KOPT-K1 (cell line): ENCODE data around the gene OR52E5.

Experiments
- H3K27ac ChIP-seq: fragments of 200-600 bp; sonication (generic); 2 replicates; pipeline ENCODE4 v1.5.1; 2016; ENCODE audit warnings: antibody characterized with exemption, mild to moderate bottlenecking, low read depth, low read length; ENCODE audit not compliant: poor library complexity, severe bottlenecking
- H3K36me3 ChIP-seq: fragments of 200-600 bp; sonication (generic); 2 replicates; pipeline ENCODE4 v1.5.1; 2017; ENCODE audit warnings: antibody characterized with exemption, mild to moderate bottlenecking, low read length, moderate library complexity; ENCODE audit not compliant: insufficient read depth
- H3K9me3 ChIP-seq: fragments of 200-600 bp; sonication (generic); 2 replicates; pipeline ENCODE4 v1.5.1; 2017; ENCODE audit warnings: antibody characterized with exemption, low read length, mild to moderate bottlenecking; ENCODE audit not compliant: insufficient read depth, poor library complexity, severe bottlenecking

OR52E5 gene

GRCh38 chr11:5892908-5893307, at the start of gene OR52E5:
OR52E5 (plus strand) TSS chr11:5893208; CDS start chr11:5900777, 7,569 bp downstream.
- H3K9me3 ChIP-seq = no peaks in the 10 kb centered on the region
- no peak within 1 kb of the TSS for H3K27ac ChIP-seq
- no peaks in the 10 kb centered on the region for H3K36me3 ChIP-seq

GRCh38 chr11:5846701-5847100, 46.3 kb upstream of the OR52E5 start:
- Histone ChIP-seq H3K36me3 (no peaks in the 10 kb centered on the region), H3K27ac (no peak overlapping the region), H3K9me3 (no peaks in the 10 kb centered on the region)

GRCh38 chr11:5847711-5848110, 45.3 kb upstream of the OR52E5 start:
- Histone ChIP-seq H3K27ac (no peak overlapping the region), H3K36me3 (no peaks in the 10 kb centered on the region), H3K9me3 (no peaks in the 10 kb centered on the region)

GRCh38 chr11:5851002-5851401, 42.0 kb upstream of the OR52E5 start:
- Histone ChIP-seq H3K27ac (no peak overlapping the region), H3K36me3 (no peaks in the 10 kb centered on the region), H3K9me3 (peaks cover 7% of the 10 kb centered on the region)

GRCh38 chr11:5857590-5857989, 35.4 kb upstream of the OR52E5 start, which contains the start of gene OR52E8:
OR52E8 (minus strand) TSS chr11:5857690; CDS start chr11:5857690, 0 bp downstream.
- no peak within 1 kb of the TSS for H3K27ac ChIP-seq
- no peaks in the 10 kb centered on the region for H3K36me3 ChIP-seq
- peaks cover 7% of the 10 kb centered on the region for H3K9me3 ChIP-seq

- Histone ChIP-seq H3K36me3 (no peaks in the 10 kb centered on the region), H3K27ac (no peak overlapping the region), H3K9me3 (no peaks in the 10 kb centered on the region)
Observed at GRCh38 chr11:5865826-5866225, 27.2 kb upstream of the OR52E5 start.

- Histone ChIP-seq H3K27ac (no peak overlapping the region), H3K36me3 (no peaks in the 10 kb centered on the region)
Observed at GRCh38 chr11:5878564-5878963, 14.4 kb upstream of the OR52E5 start.

GRCh38 chr11:5880329-5880728, 12.7 kb upstream of the OR52E5 start, which contains the start of gene OR52E4:
OR52E4 (plus strand) TSS chr11:5880629; CDS start chr11:5884293, 3,664 bp downstream.
- no peak within 1 kb of the TSS for H3K27ac ChIP-seq
- no peaks in the 10 kb centered on the region for H3K9me3 ChIP-seq
- H3K36me3 ChIP-seq = no peaks in the 10 kb centered on the region

More at GRCh38 chr11:5878564-5878963, 14.4 kb upstream of the OR52E5 start:
- H3K9me3 ChIP-seq = no peaks in the 10 kb centered on the region

GRCh38 chr11:5881756-5882155, 11.3 kb upstream of the OR52E5 start:
- H3K36me3 ChIP-seq = no peaks in the 10 kb centered on the region
- H3K27ac ChIP-seq = no peak overlapping the region
- H3K9me3 ChIP-seq = no peaks in the 10 kb centered on the region

GRCh38 chr11:5887172-5887571, 5.8 kb upstream of the OR52E5 start:
- Histone ChIP-seq H3K27ac (no peak overlapping the region), H3K9me3 (no peaks in the 10 kb centered on the region), H3K36me3 (no peaks in the 10 kb centered on the region)

GRCh38 chr11:5887661-5888060, 5.3 kb upstream of the OR52E5 start:
- H3K27ac ChIP-seq = no peak overlapping the region
- H3K36me3 ChIP-seq = no peaks in the 10 kb centered on the region
- H3K9me3 ChIP-seq = no peaks in the 10 kb centered on the region

GRCh38 chr11:5891216-5891800, 1.7 kb upstream of the OR52E5 start:
- no peak overlapping the region for H3K27ac ChIP-seq
- H3K9me3 ChIP-seq = no peaks in the 10 kb centered on the region

GRCh38 chr11:5899534-5899933, 6.5 kb downstream of the OR52E5 start:
- no peaks in the 10 kb centered on the region for H3K9me3 ChIP-seq
- H3K27ac ChIP-seq = no peak overlapping the region
- H3K36me3 ChIP-seq = no peaks in the 10 kb centered on the region

More at GRCh38 chr11:5891216-5891800, 1.7 kb upstream of the OR52E5 start:
- H3K36me3 ChIP-seq = no peaks in the 10 kb centered on the region

- no peak overlapping the region for H3K27ac ChIP-seq
- H3K9me3 ChIP-seq = no peaks in the 10 kb centered on the region
- no peaks in the 10 kb centered on the region for H3K36me3 ChIP-seq
Observed at GRCh38 chr11:5910540-5910939, 17.5 kb downstream of the OR52E5 start.

GRCh38 chr11:5922749-5923426, 29.9 kb downstream of the OR52E5 start:
- no peak overlapping the region for H3K27ac ChIP-seq
- no peaks in the 10 kb centered on the region for H3K36me3 ChIP-seq
- H3K9me3 ChIP-seq = no peaks in the 10 kb centered on the region

- no peak overlapping the region for H3K27ac ChIP-seq
- no peaks in the 10 kb centered on the region for H3K36me3 ChIP-seq
Observed at GRCh38 chr11:5923427-5923776, 30.4 kb downstream of the OR52E5 start.

More at GRCh38 chr11:5923427-5923776, 30.4 kb downstream of the OR52E5 start:
- no peaks in the 10 kb centered on the region for H3K9me3 ChIP-seq
